HG03460 (cell line): ENCODE data around the gene ZNF763.
"Not testable (repeated sequence)": the region's sequence is repeated elsewhere in the genome, so short reads cannot be mapped to it uniquely, and the experiment has no call there.

Experiments used
- ATAC-seq: cut with Tn5 transposase; IDR thresholded peaks from one replicate; pipeline ENCODE4 v1.9.1; 2021; ENCODE audit not compliant: unreplicated experiment

ZNF763 gene

DNA sequence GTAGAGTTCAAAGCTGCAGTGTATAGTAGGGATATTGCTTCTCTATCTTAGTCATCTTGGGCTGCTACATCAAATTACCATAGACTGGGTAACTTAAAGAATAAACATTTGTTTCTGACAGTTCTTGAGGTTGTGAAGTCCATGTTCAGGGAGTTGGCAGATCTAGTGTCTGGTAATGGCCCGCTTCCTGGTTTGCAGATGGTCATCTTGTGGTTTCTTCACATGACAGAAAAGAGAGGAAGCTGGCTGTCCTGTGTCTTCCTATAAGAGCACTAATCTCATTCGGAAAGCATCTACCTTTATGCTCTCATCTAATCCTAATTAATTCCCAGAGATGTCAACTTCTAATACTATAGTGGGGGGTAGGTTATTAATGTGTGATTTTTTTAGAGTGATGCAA, 6.2 kb downstream of the ZNF763 start:
- ATAC-seq, result no peak

DNA sequence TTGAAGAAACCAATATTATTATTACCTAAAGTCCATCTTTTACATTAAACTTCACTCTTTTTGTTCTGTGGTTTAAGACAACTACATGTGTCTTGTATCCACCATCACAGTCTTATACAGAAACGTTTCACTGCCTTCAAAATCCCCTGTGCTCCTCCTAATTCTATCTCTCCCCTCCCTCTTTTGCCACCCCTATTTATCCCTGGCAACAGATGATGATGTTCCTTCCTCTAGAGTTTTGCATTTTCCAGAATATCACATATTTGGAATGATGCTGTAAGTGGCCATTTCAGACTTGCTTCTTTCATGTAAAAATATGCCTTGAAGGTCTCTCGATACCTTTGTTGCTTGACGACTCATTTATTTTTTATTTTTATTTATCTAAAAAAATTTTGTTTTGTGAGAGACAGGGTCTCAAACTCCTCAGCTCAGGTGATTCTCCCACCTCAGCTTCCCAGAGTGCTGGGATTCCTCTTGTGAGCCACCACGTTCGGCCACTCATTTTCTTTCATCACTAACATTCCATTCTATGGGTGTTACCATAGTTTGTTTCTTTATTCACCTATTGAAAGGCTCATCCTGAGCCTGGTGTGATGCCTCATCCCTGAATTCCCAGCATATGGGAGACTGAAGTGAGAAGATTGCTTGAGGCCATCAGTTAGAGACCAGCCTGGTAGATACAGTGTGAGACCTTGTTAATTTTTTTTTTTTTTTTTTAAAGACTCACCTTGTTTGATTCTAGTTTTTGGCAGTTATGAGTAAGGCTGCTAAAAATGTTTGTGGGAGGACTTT, 8.4 kb downstream of the ZNF763 start:
- no peak for ATAC-seq

DNA sequence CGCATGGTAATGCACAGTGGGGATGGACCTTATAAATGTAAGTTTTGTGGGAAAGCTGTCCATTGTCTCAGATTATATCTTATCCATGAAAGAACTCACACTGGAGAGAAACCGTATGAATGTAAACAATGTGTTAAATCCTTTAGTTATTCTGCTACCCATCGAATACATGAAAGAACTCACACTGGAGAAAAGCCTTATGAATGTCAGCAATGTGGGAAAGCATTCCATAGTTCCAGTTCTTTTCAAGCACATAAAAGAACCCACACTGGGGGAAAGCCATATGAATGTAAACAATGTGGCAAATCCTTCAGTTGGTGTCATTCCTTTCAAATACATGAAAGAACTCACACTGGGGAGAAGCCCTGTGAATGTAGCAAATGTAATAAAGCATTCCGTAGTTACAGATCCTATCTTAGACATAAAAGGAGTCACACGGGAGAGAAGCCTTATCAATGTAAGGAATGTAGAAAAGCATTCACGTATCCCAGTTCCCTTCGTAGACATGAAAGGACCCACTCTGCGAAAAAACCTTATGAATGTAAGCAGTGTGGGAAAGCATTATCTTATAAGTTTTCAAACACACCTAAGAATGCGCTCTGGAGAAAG, 13.8 kb downstream of the ZNF763 start:
- no peak for ATAC-seq

DNA sequence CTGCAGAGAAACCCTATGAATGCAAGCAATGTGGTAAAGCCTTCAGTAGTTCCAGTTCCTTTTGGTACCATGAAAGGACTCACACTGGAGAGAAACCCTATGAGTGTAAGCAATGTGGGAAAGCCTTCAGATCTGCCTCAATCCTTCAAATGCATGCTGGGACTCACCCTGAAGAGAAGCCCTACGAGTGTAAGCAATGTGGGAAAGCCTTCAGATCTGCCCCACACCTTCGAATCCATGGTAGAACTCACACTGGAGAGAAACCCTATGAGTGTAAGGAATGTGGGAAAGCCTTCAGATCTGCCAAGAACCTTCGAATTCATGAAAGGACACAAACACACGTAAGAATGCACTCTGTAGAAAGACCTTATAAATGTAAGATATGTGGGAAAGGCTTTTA, 14.7 kb downstream of the ZNF763 start:
- no peak for ATAC-seq

DNA sequence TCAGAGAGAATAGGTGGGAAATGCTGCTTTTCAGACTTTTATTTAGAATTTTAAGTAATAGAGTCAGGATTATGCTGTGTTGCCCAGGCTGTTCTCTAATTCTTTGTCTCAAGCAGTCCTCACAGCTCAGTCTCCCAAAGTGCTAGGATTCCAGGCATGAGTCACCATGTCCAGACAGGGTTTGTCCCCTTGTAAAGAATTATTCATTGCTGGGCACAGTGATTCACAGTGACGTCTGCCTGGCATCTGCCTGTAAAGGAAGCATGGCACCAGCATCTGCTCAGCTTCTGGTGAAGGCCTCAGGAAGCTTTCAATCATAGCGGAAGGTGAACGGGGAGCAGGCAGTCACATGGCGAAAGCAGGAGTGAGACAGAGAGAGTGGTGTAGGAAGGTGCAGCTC, 17.7 kb downstream of the ZNF763 start:
- ATAC-seq, result no peak

DNA sequence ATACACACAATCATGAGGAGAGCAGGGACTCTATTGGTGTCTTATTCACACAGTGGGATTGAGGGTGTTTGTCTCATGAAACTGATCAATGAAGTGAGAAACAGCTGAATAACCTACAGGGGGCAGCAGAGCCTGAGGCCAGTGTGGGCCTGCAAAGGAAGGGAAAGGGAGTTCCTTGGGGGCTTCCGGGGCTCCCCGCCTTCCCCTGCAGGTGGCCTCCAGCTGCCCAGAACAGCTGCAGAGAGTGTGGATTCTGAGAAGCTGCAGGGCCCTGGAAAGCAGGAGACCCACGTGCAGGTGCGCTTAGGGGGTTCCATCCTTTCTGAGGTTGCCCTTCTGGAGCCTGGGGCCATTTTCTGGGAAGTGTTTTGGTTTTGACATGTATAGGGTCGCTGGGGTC, 20.1 kb downstream of the ZNF763 start:
- no peak for ATAC-seq

DNA sequence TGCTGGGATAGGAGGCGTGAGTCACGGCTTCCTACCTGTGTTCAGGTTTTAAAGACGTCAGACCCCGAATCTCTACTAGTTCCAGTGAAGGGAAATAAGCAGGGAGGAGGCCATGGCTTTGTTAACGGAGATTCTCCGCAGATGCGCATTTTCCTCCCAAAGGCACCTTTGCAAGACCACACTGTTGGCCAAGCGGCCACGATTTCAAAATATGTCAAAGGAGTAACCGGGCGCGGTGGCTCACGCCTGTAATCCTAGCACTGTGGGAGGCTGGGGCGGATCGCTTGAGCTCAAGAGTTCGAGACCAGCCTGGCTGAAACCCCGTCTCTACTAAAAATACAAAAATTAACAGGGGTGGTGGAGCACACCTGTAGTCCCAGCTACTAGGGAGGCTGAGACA, 21.9 kb downstream of the ZNF763 start:
- ATAC-seq, result no peak

DNA sequence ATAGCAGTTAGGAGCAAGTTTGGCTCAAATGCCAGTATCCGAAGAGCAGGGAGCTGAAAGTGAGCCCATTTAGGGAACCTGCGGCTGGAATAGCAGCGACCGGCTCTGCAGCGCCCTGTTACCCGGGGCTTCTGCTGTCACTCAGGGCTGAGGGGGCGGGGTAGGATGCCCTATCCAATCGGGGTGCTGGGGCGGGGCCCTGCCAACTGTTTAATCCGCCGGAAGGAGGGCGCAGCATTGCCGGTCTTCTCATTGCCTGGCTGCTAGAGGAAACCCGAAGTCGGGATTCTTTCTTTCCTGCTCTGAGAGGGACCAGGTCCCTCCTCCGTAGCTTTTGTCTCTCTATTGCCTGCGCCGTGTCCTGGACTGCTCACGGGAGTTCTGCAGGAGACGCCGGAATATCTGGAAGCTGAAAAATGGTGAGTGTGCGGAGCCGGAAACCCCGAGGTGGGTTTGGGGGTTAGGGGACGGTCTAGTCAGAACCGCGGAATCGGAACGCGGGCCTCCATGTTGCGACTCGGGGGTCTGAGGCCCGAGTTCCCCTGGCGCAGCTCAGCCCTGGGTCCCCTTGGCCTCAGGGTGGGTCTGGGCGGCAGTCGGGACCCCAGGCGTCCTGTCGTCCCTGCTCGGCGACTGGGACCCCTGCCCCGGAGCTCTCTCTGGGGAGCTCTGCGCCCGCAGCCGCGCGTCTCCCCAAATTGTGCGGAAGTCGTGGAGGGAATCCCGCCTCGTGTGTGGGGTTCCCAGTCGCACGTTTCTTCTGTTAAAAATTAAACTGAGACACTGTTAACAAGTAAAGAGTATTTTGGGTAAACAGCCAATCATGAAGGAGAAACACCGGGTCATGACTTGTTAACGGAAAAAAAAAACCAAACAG, 22.8 kb downstream of the ZNF763 start:
- peak; percentile 84 for ATAC-seq

DNA sequence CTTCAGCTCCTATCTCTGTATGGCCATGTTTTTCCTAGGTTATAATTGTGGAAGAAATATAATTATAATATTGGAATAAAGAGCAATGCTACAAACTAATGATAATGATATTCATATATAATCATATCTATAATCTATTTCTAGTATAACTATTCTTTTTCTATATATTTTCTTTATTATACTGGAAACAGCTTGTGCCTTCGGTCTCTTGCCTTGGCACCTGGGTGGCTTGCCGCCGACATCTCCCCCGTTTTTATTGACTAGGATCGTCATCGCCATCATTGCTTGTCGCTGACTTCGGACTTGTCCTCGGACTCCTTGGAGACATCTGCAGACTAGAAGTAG, 24.2 kb downstream of the ZNF763 start:
- ATAC-seq, result no peak

DNA sequence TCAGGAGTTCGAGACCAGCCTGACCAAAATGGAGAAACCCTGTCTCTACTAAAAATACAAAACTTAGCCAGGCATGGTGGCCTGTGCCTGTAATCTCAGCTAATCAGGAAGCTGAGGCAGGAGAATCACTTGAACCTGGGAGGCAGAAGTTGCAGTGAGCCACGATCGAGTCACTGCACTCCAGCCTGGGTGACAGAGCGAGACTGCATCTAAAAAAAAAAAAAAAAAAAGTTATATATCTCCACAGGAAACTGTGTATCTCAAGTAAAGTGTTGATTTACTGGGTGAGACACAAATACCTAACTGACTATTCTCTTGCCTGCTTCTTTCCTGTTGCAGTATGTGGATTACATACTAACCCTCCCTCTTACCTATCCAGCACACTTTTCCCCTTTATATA, 27.1 kb downstream of the ZNF763 start:
- ATAC-seq, result not testable (repeated sequence)

DNA sequence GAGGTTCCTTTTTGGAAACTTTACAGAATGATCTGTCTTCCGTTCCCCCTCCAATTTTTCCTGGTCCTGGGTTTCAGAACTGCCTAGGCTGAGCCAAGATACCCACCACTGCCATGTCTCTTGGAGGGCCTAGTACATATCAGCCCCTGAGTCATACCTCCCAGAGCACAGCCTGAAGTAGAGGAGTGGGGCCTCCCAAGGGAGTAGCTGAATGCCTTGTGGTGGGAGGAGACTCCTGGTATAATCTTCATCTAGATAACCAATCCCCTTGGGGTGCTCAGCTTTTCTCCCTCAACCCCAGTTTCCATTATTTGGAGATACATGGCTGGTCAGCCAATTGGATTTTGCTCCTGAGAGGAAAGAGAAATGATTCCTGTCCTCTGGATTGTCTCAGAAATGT, 30.3 kb downstream of the ZNF763 start:
- no peak for ATAC-seq

DNA sequence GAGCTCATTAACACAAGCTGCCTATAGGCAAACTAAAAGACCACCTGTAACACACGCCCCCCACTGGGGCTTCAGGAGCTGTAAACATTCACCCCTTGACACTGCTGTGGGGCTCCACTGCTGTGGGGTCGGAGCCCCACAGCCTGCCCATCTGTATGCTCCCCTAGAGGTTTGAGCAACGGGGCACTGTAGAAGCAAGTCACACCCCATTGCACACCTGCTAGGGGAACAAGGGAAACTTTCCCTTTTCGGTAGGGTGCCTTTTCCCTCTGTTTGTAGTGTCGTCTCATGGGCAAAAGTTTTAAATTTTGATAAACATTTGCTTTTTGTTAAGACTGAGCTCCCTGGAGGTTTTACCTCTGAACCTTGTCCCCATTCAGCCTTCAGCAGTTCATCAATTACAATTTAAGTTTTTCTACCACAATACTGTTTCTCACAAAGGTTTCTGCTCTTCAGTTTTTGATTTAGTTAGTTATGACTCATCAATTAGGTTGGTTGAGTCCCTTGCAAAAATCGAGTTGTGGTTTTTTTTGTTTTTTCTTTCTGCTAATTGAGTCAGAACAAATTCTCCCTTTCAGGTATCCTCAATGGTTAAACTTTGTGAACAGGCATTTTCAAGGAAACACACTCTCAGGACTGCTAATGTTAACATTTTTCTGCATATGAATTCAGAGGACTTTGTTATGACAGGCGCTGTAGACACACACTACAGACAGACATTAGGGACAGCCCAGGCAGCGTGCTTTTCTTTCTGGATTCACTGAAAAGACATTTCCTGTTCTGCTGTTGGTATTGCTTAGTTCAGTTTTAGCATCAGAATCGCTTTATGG, 35.5 kb downstream of the ZNF763 start:
- ATAC-seq, result peak; percentile 59

DNA sequence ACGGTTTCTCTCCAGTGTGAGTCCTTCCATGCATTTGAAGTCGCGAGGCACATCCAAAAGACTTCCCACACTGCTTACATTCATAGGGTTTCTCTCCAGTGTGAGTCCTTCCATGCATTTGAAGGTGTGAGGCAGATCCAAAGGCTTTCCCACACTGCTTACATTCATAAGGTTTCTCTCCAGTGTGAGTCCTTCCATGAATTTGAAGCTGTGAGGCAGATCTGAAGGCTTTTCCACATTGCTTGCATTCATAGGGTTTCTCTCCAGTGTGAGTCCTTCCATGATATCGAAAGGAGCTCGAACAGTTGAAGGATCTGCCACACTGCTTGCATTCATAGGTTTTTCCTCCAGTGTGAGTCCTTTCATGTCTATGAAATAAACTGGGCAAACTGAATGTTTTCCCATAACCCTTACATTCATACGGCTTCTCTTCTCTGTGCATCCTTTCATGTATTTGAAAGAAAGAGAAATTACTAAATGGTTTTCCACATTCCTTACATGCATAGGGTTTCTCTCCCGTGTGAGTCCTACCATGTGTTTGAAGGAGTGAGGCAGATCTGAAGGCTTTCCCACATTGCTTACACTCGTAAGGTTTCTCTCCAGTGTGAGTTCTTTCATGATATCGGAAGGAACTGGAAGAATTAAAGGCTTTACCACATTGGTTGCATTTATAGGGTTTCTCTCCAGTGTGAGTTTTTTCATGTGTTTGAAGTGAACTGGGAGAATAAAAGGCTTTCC, 50.3 kb downstream of the ZNF763 start:
- ATAC-seq, result no peak

DNA sequence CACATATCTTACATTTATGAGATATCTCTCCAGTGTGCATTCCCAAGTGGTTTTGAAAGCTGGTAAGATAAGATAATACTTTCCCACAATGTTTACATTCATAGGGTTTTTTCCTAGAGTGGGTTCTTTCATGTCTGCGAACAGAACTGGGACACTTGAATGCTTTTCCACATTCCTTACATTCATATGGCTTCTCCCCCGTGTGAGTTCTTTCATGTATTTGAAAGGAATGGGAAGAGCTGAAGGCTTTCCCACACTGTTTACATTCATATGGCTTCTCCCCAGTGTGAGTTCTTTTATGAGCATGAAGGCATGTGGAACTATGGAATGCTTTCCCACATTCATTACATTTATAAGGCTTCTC, 50.9 kb downstream of the ZNF763 start:
- ATAC-seq, result no peak
